ENCODE measurements around the gene DDX3X. TPM values are rescaled to one million over a fixed set of nuclear protein-coding genes. Genes with fewer than 3 reads are reported as not detected.

The DDX3X gene
- total and polyA plus RNA-seq, 2 experiments from 2014 or later: 68.1 to 239 TPM

DNA sequence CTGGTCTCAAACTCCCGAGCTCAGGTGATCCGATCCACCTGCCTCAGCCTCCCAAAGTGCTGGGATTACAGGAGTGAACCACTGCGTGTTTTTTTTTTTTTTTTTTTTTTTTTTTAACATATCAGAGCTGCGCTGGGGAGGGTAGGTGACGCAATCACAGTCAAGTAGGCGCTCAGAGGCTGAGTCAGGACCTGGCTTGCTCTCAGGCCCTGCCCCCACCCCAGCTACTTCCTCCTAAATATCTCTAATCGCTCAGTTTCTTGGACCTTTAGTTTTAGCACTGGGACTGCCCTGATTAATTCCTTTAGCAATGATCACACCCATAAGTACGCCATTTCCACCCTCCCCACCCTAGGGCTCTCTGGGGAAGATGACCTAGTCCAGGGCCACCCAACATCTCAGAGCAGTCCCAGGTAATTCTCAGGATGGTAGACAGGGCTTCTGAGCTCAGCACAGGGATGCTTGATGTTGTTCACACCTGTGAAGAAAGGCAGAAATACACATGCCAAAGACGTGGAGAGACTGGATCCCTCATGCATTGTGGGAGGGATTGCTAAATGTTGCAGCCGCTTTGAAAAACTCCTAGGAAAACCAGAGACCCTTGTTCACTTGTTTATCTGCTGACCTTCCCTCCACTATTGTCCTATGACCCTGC lies 50.2 kb downstream of the DDX3X start (continued):
- TF ChIP-seq EZH2phosphoT487 (IDR thresholded peaks at IDR 0.05; ENCODE audit: unreplicated experiment) (no peak), POLR2AphosphoS5 (IDR thresholded peaks at IDR 0.05; ENCODE audit: low read depth) (no peak), EZH2 (IDR thresholded peaks at IDR 0.05; ENCODE audit: low read depth, unreplicated experiment) (no peak), STAT1 (IDR thresholded peaks at IDR 0.05; ENCODE audit: unreplicated experiment) (no peak), ZNF331 (CRISPR knock-in tag; IDR thresholded peaks at IDR 0.05; ENCODE audit: low read depth) (no peak), NANOG (IDR thresholded peaks at IDR 0.05; ENCODE audit: borderline replicate concordance) (no peak), JUNB (IDR thresholded peaks at IDR 0.05; ENCODE audit: unreplicated experiment) (no peak), CREB1 (CRISPR knock-in tag; IDR thresholded peaks at IDR 0.05; ENCODE audit: low read depth) (no peak), ZNF114 (CRISPR knock-in tag; IDR thresholded peaks at IDR 0.05) (no peak)
- TF ChIP-seq, protein P1, sequence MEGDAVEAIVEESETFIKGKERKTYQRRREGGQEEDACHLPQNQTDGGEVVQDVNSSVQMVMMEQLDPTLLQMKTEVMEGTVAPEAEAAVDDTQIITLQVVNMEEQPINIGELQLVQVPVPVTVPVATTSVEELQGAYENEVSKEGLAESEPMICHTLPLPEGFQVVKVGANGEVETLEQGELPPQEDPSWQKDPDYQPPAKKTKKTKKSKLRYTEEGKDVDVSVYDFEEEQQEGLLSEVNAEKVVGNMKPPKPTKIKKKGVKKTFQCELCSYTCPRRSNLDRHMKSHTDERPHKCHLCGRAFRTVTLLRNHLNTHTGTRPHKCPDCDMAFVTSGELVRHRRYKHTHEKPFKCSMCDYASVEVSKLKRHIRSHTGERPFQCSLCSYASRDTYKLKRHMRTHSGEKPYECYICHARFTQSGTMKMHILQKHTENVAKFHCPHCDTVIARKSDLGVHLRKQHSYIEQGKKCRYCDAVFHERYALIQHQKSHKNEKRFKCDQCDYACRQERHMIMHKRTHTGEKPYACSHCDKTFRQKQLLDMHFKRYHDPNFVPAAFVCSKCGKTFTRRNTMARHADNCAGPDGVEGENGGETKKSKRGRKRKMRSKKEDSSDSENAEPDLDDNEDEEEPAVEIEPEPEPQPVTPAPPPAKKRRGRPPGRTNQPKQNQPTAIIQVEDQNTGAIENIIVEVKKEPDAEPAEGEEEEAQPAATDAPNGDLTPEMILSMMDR (conservative IDR thresholded peaks at IDR 0.05; ENCODE audit: low read depth in 2 of 2): no peak
- TF ChIP-seq, protein P2, sequence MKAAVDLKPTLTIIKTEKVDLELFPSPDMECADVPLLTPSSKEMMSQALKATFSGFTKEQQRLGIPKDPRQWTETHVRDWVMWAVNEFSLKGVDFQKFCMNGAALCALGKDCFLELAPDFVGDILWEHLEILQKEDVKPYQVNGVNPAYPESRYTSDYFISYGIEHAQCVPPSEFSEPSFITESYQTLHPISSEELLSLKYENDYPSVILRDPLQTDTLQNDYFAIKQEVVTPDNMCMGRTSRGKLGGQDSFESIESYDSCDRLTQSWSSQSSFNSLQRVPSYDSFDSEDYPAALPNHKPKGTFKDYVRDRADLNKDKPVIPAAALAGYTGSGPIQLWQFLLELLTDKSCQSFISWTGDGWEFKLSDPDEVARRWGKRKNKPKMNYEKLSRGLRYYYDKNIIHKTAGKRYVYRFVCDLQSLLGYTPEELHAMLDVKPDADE (IDR thresholded peaks at IDR 0.05): no peak
- TF ChIP-seq, protein P3, sequence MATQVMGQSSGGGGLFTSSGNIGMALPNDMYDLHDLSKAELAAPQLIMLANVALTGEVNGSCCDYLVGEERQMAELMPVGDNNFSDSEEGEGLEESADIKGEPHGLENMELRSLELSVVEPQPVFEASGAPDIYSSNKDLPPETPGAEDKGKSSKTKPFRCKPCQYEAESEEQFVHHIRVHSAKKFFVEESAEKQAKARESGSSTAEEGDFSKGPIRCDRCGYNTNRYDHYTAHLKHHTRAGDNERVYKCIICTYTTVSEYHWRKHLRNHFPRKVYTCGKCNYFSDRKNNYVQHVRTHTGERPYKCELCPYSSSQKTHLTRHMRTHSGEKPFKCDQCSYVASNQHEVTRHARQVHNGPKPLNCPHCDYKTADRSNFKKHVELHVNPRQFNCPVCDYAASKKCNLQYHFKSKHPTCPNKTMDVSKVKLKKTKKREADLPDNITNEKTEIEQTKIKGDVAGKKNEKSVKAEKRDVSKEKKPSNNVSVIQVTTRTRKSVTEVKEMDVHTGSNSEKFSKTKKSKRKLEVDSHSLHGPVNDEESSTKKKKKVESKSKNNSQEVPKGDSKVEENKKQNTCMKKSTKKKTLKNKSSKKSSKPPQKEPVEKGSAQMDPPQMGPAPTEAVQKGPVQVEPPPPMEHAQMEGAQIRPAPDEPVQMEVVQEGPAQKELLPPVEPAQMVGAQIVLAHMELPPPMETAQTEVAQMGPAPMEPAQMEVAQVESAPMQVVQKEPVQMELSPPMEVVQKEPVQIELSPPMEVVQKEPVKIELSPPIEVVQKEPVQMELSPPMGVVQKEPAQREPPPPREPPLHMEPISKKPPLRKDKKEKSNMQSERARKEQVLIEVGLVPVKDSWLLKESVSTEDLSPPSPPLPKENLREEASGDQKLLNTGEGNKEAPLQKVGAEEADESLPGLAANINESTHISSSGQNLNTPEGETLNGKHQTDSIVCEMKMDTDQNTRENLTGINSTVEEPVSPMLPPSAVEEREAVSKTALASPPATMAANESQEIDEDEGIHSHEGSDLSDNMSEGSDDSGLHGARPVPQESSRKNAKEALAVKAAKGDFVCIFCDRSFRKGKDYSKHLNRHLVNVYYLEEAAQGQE (IDR thresholded peaks at IDR 0.05; ENCODE audit: unreplicated experiment): no peak

Data from GM23338 (cell line).